GM18499 (cell line): ENCODE results near the gene CYSRT1.

ENCODE experiments used
- ATAC-seq: cut with Tn5 transposase; IDR thresholded peaks from one replicate; pipeline ENCODE4 v1.9.1; 2021; ENCODE audit warnings: moderate number of reproducible peaks; ENCODE audit not compliant: insufficient read depth, unreplicated experiment

CYSRT1 gene, protein sequence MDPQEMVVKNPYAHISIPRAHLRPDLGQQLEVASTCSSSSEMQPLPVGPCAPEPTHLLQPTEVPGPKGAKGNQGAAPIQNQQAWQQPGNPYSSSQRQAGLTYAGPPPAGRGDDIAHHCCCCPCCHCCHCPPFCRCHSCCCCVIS

DNA sequence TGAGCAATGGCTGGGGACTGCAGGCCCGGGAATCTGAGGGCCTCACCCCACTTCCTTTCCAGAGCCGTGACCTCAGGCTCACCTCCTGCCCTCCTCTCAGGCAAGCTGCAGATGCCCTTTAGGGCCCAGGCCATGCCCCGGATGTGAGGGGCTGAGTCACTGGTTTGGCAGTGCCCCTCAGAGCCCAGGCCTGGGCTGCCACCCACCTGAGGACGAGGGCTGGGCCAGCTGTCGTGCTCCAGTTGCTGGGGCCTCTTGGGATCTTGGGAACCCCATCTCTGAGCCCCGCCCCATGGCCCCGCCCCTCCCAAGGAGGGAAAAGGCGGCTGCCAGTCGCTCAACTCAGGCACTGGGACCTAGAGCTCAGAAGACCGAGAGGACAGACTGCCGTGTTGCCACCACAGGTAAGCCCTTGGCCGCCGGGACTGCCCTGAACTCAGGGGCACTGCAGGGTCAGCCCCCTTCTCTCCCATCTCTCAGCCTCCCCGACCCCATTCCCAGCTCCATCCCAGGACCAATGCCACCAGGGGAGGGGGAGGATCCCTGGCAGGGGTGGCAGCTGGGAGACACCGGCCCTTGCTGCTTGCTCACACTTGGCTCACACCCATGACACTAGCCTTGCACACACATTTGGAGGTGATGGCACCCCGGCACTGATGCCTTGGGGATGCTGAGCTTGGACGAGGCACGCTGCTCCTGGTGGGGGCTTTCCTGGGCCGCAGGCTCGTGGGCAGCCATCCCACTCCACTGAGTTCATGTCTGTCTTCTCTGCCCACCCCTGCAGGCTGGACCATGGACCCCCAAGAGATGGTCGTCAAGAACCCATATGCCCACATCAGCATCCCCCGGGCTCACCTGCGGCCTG, at the start of gene CYSRT1:
Gene CYSRT1, plus strand, starts transcription at position 345 of the 865 bp plus-strand sequence. Its CDS starts 448 bp downstream, at position 793.
- no peak for ATAC-seq

DNA sequence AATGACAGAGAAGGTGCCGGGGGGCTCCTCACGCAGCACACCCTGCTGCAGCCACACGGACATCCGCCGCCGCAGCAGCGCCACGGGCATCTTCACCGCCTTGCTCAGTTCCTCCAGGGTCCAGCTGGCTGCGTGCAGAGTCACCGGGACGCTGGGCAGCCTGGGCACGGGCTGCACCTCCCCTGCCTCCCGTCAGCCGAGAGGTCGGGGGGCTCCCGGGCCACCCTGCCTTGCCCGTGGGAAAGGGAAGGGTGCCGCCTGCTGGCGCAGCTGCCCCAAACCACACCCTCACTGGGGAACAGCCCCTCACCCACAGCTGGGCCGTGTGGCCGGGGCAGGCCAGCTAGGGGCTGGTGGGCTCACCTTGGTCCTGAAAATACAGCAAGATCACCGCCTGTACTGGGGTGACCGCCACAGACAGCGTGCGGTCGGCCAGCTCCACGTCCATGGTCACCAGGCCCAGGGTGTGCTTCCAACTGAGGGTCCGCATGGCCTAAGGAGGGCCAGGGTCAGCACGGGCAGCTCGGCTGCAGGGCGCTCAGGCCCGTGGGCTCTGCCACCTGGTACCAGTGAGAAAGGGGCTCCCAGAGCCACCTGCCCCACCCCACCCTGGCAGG, 49.5 kb upstream of the CYSRT1 start:
- ATAC-seq, result no peak

DNA sequence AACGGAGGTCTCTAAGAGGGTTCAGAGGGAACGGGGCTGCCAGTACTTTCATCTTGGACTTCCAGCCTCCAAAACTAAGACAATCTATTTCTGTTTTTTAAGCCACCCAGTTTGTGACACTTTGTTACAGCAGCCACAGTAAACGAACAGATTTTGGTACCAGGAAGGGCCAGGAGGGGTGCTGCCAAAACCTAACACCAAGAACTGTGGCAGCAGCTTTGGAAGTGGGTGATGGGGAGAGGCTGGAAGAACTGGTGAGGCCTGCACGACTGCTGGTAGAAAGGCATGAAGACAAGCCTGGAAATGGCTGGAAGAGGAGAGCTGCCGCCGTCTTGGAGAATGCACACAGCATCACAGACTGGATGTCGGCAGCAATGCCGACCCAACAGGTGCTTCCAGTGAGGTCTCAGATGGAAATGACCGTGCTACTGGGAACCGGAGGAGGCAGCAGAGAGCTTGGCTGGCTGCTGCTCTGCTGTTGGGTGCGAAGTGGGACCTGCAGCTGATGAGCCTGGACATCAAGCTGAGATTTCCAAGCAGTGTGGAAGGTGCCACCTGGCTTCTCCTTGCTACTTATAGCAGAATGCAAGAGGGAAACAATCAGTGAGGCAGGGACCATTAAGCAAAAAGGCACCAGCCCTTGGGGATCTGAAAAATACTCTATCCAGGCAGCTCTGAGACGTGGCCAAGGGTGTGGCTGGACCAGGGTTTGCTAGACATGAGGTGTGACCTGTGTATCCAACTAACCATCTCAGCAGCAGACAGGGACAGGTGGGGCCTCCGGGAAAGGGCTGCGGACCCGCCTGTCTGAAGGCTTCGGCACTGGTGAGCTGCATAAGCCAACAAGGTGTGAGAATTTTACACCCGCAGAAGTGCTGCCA, 48.4 kb upstream of the CYSRT1 start:
- ATAC-seq, result no peak

DNA sequence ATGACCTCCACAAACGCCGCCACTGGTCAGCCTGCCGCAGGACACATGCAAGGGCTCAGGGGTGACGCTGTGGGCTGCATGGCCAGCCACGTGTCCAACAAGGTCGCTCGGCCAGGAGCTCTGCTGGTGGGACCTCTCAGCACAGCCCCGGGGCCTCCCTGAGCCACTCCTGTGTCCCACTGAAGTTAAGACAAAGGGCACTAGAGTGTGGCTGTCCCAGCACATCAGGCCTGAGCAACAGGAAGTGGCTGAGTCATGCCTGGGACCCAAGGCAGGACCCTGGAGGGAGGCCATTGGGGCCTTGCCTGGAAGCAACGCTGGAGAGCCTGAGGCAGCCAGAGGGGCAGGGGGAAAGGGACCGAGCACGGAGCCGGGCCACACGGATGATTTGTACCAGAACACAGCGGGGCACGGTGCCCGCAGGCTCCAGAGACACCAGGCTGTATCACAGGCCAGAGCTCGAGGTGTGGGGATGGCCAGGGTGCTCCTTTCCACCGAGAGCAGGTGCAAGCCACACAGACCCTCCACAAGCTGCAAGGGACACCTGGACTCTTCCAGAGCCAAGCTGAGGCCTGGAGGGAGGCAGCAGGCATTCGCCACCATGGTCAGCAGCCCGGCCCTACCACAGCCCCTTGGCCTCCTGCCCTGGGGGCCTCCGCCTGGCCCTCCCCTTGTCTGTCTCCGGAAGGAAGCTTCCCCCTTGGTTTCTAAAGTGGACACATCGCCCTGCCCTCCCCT, 46.6 kb upstream of the CYSRT1 start:
- ATAC-seq, result no peak

DNA sequence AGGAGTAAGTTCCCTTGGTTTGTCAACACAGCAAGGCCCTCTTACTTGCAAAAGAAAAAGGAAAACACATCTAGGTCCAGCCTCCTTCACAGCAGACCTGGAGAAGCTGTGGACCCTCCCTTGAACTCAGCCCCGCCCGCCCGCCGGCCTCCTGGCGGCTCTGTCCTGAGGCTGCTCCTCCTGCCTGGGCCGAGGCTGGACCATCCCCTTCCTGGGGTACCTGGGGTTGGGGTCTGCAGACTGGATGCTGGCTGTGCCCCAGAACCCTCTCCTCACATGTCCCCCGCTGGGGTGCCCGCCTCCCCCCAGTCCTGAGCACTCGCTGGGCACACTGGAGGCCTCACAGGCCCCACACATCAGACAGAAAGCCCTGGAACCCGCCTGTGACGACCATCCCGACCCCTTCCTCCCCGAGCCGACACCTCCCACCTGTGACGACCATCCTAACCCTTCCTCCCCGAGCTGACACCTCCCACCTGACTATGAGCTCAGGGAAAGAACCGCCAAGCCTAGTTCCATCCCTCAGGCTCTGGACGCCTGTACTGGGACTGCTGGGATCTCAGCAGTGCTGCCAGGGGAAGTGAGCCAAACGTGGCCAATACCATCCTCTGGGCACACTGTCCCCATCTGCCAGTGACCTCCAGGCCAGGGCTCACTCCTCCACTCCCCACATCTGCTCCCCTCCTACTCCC, 45.9 kb upstream of the CYSRT1 start:
- ATAC-seq, result no peak

DNA sequence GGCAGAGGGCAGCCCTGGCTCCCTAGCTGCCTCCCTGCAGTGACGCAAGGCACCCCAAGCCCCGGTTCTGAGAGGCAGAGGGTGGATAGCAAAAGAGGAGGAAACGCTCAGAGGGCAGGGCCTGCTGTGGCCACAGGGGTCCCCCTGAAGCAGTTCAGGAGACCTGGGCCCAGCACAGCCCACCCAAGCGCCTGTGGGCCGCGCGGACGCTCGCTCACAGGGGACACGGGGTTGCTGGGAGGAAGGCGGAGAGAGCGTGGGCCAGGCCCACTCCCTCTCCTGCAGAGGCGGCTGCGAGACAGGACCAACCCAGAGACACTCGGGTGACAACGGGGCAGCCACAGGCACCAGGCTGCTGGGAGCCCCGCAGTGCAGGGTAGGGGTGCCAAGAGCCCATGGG, 45.2 kb upstream of the CYSRT1 start:
- ATAC-seq, result no peak

DNA sequence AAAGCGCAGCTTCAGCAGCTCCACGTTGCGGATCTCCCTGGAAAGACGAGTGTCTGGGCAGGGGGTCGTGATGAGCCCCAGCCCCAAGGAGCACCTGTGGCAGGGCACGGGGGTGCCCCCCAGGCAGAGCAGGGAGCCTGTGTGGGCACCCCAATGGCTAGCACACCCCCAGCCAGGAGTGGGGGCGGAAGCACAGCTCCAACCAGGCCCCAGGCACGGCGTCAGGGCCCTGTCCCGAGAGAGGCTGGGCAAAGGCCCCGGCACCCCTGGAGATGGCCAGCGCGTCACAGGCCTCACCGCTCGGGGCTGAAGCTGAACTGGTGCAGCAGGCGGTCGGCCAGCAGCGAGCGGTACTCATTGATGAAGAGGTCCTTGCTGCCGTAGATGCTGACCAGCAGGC, 44.5 kb upstream of the CYSRT1 start:
- ATAC-seq, result no peak

DNA sequence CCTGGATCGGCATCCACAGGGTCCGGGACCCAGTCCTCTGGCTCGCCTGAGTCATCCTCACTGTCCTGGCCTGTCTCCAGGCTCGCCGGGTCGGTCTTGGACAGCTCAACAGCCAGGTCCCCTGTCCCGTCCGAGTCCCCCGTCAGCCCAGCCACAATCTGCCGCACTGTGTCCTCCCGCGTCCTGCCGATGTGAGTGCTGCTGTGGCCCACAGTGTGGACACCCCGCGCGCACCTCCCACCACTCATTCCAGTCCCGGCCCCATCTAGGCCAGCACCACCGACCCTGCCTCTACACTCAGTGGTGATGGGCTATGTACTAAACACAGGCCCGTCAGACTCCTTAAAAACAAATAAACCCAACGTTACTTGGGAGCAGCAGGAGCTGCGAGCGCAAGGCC, 43.3 kb upstream of the CYSRT1 start:
- no peak for ATAC-seq

DNA sequence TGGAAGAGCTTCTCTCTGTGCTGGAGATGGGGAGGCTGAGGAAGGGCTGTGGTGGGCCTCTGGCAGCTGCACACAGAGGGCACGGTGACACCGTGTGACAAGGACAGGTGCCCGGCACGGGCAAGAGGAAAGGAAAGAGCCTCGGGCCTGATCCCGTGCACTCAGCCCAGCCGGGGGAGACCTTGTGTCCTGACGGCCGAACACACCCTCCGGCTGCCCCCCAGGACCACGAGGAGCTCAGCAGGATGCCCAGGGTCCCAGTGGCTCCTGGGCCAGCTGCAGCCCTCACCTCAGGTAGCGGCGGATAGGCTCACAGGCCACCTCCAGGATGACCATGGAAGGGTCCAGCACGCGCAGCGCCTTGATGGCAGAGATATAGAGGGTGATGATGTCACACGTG, 42.1 kb upstream of the CYSRT1 start:
- no peak for ATAC-seq

DNA sequence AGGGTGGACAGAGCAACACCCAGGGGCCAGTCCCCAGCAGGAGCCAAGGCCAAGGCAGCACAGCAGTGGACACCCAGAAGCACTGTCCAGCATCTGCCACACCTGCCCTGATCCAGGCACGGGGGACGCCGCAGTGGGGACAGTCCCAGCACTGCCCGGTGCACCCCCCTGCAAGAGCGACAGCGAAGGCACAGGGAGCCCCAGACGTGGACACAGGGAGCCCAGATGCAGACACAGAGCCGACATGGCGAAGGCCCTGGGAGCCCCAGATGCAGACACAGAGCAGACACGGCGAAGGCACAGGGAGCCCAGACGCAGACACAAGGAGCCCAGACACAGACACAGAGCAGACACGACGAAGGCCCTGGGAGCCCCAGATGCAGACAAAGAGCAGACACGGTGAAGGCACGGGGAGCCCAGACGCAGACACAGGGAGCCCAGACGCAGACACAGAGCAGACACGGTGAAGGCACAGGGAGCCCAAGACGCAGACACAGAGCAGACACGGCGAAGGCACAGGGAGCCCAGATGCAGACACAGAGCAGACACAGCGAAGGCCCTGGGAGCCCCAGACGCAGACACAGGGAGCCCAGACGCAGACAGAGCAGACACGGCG, 40.9 kb upstream of the CYSRT1 start:
- no peak for ATAC-seq

DNA sequence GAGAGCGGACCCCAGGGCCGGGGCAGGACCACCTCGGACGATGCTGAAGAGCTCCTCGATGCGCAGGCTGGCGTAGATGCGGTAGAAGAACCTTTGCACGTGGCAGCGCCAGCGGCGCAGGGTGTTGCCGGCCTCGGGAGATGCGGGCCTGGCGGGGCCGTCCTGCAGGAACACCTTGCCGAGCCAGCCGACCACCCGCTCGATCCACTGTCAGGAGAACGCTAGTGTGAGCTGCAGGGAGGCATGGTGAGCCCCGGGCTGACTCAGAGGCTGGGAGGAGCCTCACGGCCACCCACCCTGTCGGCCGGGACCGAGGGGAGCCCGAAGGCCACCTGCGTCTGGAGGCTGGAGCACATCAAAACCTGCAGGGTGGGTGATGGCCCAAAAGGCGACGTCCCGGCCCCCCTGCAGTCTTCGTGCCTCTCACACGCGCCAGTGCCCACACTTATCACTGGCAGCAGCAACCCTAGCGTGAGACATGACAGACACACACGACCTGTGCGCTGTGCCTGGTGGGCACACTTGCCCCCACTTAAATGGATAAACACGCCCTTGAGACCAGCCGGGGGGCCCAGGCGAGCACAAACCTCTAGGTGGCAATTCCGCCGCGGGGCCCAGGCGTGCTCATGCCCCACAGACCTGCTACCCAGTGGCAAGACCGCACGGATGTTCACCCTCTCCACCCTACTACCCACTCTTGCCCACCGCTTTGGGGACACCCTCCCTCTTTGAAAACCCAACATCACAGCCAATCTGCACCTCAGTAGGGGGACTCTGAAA, 39.9 kb upstream of the CYSRT1 start:
- ATAC-seq, result no peak

DNA sequence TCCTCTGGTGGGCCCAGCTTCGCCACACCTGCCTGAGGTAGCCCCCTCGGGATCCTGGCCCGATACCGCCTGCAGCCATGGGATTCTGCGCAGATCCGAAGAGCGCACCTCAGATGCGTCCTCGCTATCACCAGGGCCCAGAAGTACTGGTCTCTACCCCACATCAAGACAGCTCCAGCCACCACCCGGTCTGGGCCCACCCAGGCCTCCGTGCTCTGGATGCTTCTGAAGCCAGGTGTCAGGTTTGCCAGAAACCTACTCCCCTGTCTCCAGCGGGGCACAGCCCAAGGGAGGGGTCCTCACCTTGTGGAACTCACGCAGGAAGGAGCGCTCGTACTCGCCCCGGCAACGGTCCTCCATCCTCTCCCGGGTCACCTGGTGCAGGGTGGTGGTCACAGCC, 39.1 kb upstream of the CYSRT1 start:
- ATAC-seq, result no peak

DNA sequence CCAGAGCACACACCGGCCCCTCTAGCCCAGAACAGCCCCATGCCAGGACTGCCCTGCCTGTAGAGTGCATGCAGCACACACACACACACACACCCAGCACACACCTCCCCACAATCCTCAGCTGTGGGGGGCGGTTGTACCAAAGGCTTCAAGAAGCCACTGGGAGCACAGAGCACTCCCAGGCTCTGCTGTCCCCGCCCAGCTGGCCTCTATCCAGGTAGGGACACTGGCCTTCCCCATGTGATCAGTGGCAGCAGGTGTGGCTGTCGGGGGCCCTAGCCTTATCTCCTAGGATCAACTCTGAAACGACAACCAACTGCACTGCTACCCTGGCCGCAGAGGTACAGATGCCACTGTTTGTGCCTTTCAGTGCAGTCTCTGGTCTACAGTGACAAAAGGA, 38.6 kb upstream of the CYSRT1 start:
- no peak for ATAC-seq

DNA sequence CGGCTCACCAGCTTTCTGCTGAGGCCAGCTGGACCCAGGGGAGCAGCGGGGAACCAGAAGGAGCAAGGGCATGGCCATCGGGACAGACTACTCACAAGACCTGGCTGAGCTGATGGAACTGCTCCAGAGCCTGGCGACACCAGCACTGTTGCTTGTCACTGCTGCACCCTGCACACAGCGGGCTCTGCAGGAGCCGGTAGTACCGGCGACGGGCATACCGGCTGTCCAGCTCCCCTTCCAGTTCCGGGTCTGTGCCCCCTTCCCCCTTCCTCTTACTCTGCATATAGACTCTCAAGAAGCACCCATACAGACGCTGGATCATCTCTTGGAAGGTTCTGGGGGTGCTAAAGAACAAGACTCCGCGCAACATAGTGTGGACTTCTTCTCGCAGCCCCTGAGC, 37.6 kb upstream of the CYSRT1 start:
- ATAC-seq, result no peak

DNA sequence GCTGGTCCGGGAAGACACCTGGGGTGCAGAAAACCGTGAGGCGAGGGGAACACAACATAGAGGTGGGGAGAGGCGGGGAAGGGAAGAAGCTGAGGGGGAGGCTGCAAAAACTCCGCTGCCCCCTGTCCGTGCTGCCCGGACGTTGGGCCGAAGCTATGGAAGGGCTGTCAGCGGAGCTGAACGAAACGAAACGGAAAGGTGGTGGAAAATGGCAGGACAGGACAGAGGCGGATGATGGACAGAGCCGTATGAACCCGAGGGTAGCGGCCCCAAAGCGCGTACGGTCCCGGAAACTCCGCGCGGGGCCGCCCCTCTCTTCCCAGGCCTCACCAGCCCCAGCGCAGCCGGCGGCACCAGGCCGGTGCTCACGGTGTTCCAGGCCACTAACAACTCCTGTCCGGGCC, 36.9 kb upstream of the CYSRT1 start:
- no peak for ATAC-seq

DNA sequence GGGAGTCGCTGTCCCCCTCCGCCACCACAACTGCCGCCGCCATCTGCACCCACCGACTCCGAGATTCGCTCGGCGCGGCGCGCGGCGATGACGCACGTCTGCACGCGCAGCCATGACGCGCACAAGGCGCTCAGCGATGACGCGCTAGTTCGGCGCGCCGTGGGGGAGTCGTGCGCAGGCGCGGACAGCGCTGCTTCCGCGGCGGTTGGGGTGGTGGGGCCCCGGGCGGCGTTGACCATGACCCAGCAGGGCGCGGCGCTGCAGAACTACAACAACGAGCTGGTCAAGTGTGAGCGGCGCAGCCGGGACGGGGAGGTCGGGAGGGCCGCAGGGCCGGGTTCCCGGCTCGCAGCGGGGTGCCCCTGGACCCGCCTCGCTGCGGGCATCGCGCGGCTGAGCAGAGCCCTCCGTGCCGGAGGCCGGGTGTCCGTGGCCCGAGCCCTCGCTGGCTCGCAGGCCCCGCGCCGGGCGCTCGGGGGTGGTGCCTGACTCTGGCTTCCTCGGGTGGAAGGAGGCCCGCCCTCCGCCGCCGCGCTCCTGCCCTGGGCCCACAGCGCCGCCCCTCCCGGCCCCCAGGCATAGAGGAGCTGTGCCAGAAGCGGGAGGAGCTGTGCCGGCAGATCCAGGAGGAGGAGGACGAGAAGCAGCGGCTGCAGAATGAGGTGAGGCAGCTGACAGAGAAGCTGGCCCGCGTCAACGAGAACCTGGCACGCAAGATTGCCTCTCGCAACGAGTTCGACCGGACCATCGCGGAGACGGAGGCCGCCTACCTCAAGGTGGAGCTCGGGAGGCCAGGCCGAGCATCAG, 36.3 kb upstream of the CYSRT1 start, which contains the start of the genes ANAPC2 and SSNA1:
Gene ANAPC2, minus strand, starts transcription at position 71 of the 807 bp plus-strand sequence. Its CDS starts 28 bp downstream, at position 43.
Gene SSNA1, plus strand, starts transcription at position 187 of the 807 bp plus-strand sequence. Its CDS starts 51 bp downstream, at position 238.
- ATAC-seq, result peak; percentile 56
